ES-I3 (cell line): ENCODE measurements around the gene STK32A.
"Not testable (repeated sequence)": the region's sequence is repeated elsewhere in the genome, so short reads cannot be mapped to it uniquely, and the experiment has no call there.

Source experiments
- H3K36me3 ChIP-seq: 2 replicates; pipeline ENCODE4 v1.6.1; 2013; ENCODE audit warnings: mild to moderate bottlenecking, low read length, control low read depth, moderate library complexity; ENCODE audit not compliant: insufficient read depth
- H3K4me1 ChIP-seq: 2 replicates; pipeline ENCODE4 v1.6.1; 2013; ENCODE audit warnings: mild to moderate bottlenecking, control low read depth, low read length; ENCODE audit not compliant: insufficient read depth
- H3K9ac ChIP-seq: 2 replicates; pipeline ENCODE4 v1.6.1; 2013; ENCODE audit warnings: low read depth, mild to moderate bottlenecking, low read length, moderate library complexity
- H3K9me3 ChIP-seq: 2 replicates; pipeline ENCODE4 v1.6.1; 2013; ENCODE audit warnings: mild to moderate bottlenecking, low read length, moderate library complexity; ENCODE audit not compliant: control insufficient read depth, insufficient read depth

The STK32A gene

GRCh38 chr5:147346006-147346561, 111.3 kb downstream of the STK32A start:
- no peaks in the 10 kb centered on the region for H3K36me3 ChIP-seq
- no peaks in the 10 kb centered on the region for H3K4me1 ChIP-seq
- no peak overlapping the region for H3K9ac ChIP-seq
- H3K9me3 ChIP-seq, result no peaks in the 10 kb centered on the region

- Histone ChIP-seq H3K9ac (no peak overlapping the region), H3K4me1 (no peaks in the 10 kb centered on the region), H3K36me3 (no peaks in the 10 kb centered on the region), H3K9me3 (no peaks in the 10 kb centered on the region)
Observed at GRCh38 chr5:147348046-147348445, 113.2 kb downstream of the STK32A start.

GRCh38 chr5:147348451-147348850, 113.6 kb downstream of the STK32A start:
- H3K9ac ChIP-seq, result no peak overlapping the region
- no peaks in the 10 kb centered on the region for H3K4me1 ChIP-seq
- no peaks in the 10 kb centered on the region for H3K36me3 ChIP-seq
- no peaks in the 10 kb centered on the region for H3K9me3 ChIP-seq

- Histone ChIP-seq H3K9me3 (no peaks in the 10 kb centered on the region), H3K36me3 (no peaks in the 10 kb centered on the region), H3K9ac (no peak overlapping the region), H3K4me1 (no peaks in the 10 kb centered on the region)
Observed at GRCh38 chr5:147349241-147349640, 114.4 kb downstream of the STK32A start.

GRCh38 chr5:147359101-147359500, 124.3 kb downstream of the STK32A start:
- Histone ChIP-seq H3K36me3 (no peaks in the 10 kb centered on the region), H3K9me3 (0 out of 2 replicates have a peak, but pooled peaks cover under 1% of the 10 kb centered on the region), H3K9ac (no peak overlapping the region), H3K4me1 (no peaks in the 10 kb centered on the region)

- 0 out of 2 replicates have a peak, but pooled peaks cover 3% of the 10 kb centered on the region for H3K9me3 ChIP-seq
Observed at GRCh38 chr5:147359581-147359980, 124.8 kb downstream of the STK32A start.

GRCh38 chr5:147360816-147361215, 126.0 kb downstream of the STK32A start:
- no peak overlapping the region for H3K9ac ChIP-seq
- H3K9me3 ChIP-seq, result 0 out of 2 replicates have a peak, but pooled peaks cover 3% of the 10 kb centered on the region
- no peaks in the 10 kb centered on the region for H3K36me3 ChIP-seq
- no peaks in the 10 kb centered on the region for H3K4me1 ChIP-seq

More at GRCh38 chr5:147359581-147359980, 124.8 kb downstream of the STK32A start:
- H3K9ac ChIP-seq, result no peak overlapping the region
- no peaks in the 10 kb centered on the region for H3K4me1 ChIP-seq
- H3K36me3 ChIP-seq, result no peaks in the 10 kb centered on the region

GRCh38 chr5:147361441-147362175, 126.8 kb downstream of the STK32A start:
- Histone ChIP-seq H3K4me1 (no peaks in the 10 kb centered on the region), H3K9me3 (0 out of 2 replicates have a peak, but pooled peaks cover 3% of the 10 kb centered on the region), H3K9ac (no peak overlapping the region), H3K36me3 (no peaks in the 10 kb centered on the region)

GRCh38 chr5:147367381-147367780, 132.6 kb downstream of the STK32A start:
- not testable (repeated sequence) for H3K9ac ChIP-seq, H3K9me3 ChIP-seq, H3K36me3 ChIP-seq

GRCh38 chr5:147369742-147370374, 135.0 kb downstream of the STK32A start:
- H3K4me1 ChIP-seq, result no peaks in the 10 kb centered on the region; the same call in 1 of the 2 replicates
- no peaks in the 10 kb centered on the region for H3K9me3 ChIP-seq
- H3K9ac ChIP-seq, result no peak overlapping the region
- H3K36me3 ChIP-seq, result no peaks in the 10 kb centered on the region

More at GRCh38 chr5:147367381-147367780, 132.6 kb downstream of the STK32A start:
- H3K4me1 ChIP-seq, result not testable (repeated sequence)

GRCh38 chr5:147371290-147371689, 136.5 kb downstream of the STK32A start:
- H3K9me3 ChIP-seq, result no peaks in the 10 kb centered on the region
- no peaks in the 10 kb centered on the region; the same call in 1 of the 2 replicates for H3K4me1 ChIP-seq
- no peaks in the 10 kb centered on the region; the same call in 1 of the 2 replicates for H3K36me3 ChIP-seq
- no peak overlapping the region for H3K9ac ChIP-seq

- Histone ChIP-seq H3K9me3 (no peaks in the 10 kb centered on the region), H3K9ac (no peak overlapping the region), H3K4me1 (no peaks in the 10 kb centered on the region; the same call in 1 of the 2 replicates)
Observed at GRCh38 chr5:147372191-147372590, 137.4 kb downstream of the STK32A start.

GRCh38 chr5:147373328-147373727, 138.5 kb downstream of the STK32A start:
- H3K4me1 ChIP-seq, result no peaks in the 10 kb centered on the region
- H3K36me3 ChIP-seq, result no peaks in the 10 kb centered on the region; the same call in 1 of the 2 replicates
- no peaks in the 10 kb centered on the region for H3K9me3 ChIP-seq
- H3K9ac ChIP-seq, result no peak overlapping the region

More at GRCh38 chr5:147372191-147372590, 137.4 kb downstream of the STK32A start:
- no peaks in the 10 kb centered on the region; the same call in 1 of the 2 replicates for H3K36me3 ChIP-seq

- Histone ChIP-seq H3K9ac (no peak overlapping the region), H3K9me3 (no peaks in the 10 kb centered on the region), H3K4me1 (no peaks in the 10 kb centered on the region), H3K36me3 (no peaks in the 10 kb centered on the region; the same call in 1 of the 2 replicates)
Observed at GRCh38 chr5:147375151-147375550, 140.3 kb downstream of the STK32A start.
